ENCODE results near the gene CSPG4. TPM values are rescaled to one million over a fixed set of nuclear protein-coding genes. Genes with fewer than 3 reads are reported as not detected.
"Not testable (repeated sequence)": the region's sequence is repeated elsewhere in the genome, so short reads cannot be mapped to it uniquely, and the experiment has no call there.

Gene CSPG4
- total and polyA plus RNA-seq, 2 donors (not counting 3 experiments of a cell fraction or from before 2014, with no cell fraction given), result not detected

DNA sequence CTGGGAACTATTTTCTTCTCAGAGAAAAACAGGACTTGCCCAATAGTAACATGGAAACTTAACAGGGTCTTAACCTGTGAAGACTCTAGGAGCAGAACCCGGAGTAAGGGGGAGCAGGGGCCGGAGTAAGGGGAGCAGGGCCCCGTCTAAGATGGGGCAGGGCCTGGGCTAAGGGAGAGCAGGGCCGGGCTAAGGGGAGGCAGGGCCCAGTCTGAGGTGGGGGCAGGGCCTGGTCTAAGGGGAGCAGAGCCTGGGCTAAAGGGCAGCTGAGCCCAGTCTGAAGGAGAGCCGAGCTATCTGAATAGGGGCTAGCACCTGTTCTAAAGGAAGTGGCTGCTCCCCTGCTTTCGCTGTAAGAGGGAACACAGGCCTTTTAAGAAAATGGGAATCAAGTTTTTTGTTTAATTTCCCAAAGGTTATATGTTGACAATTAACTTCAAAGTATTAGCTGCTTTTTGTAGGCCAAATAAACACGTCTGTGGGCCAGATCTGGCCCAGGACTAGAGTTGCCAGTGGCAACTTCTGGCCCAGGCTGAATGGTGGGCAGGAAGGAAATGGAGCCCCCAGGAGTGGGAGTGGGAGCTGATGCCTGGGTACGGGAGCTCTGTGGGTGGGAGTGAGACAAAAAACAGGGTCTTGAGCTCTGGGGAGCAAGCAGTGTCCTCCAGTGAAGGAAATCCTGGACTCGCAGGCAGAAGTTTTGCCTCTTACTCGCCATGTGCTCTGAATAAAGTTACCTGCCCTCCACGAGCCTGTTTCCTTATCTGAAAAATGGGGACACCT, 32.5 kb downstream of the CSPG4 start:
- no peak overlapping the region for H3K9ac ChIP-seq (replicated peaks; ENCODE audit: extremely low read depth, insufficient read depth, low read length)
- no peaks in the 10 kb centered on the region for H3K36me3 ChIP-seq (ENCODE audit: control insufficient read depth in 2 of 2, extremely low read depth in 1 of 2, insufficient read depth in 2 of 2, low read length in 2 of 2)
- H2AFZ ChIP-seq (ENCODE audit: low read depth, low read length), result no peak overlapping the region
- BruUV-seq (replicated peaks), result no TSS peak
- no peaks in the 10 kb centered on the region for H3K9me1 ChIP-seq (replicated peaks; ENCODE audit: control insufficient read depth, extremely low read depth, insufficient read depth, low read length)
- H3K4me3 ChIP-seq (replicated peaks in 1 of 3; ENCODE audit: insufficient read depth in 1 of 3, low read depth in 1 of 3, low read length in 3 of 3), result no peak overlapping the region
- no peak for FAIRE-seq
- POLR2A ChIA-PET, result no interaction called here
- no peak for DNase-seq (ENCODE audit: low read depth, low spot score)
- H3K9me3 ChIP-seq (replicated peaks; ENCODE audit: control insufficient read depth, insufficient read depth, low read length), result no peaks in the 10 kb centered on the region
- TF ChIP-seq, protein P1, sequence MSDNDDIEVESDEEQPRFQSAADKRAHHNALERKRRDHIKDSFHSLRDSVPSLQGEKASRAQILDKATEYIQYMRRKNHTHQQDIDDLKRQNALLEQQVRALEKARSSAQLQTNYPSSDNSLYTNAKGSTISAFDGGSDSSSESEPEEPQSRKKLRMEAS (IDR thresholded peaks at IDR 0.05; ENCODE audit: insufficient read depth, insufficient read length), result no peak
- no peak for TF ChIP-seq POLR2AphosphoS5 (IDR thresholded peaks at IDR 0.05; ENCODE audit: insufficient read depth, low read depth, low read length)
- TF ChIP-seq EZH2 (IDR thresholded peaks at IDR 0.05; ENCODE audit: borderline replicate concordance, low read depth, low read length, severe bottlenecking), result no peak
- TF ChIP-seq JUN (IDR thresholded peaks at IDR 0.05; ENCODE audit: borderline replicate concordance, insufficient read depth, insufficient read length, low read depth), result no peak
- no peak for TF ChIP-seq FOS (IDR thresholded peaks at IDR 0.05; ENCODE audit: borderline replicate concordance, insufficient read depth, low read length)
- no peak for TF ChIP-seq MYC (IDR thresholded peaks at IDR 0.05; ENCODE audit: low read depth, low read length)
- no peak for TF ChIP-seq GATA2 (IDR thresholded peaks at IDR 0.05; ENCODE audit: insufficient read depth, insufficient read length, low read depth, low read length)
- no peak for TF ChIP-seq POLR2A (IDR thresholded peaks at IDR 0.05; ENCODE audit: low read depth, low read length)
- TF ChIP-seq, protein P2, sequence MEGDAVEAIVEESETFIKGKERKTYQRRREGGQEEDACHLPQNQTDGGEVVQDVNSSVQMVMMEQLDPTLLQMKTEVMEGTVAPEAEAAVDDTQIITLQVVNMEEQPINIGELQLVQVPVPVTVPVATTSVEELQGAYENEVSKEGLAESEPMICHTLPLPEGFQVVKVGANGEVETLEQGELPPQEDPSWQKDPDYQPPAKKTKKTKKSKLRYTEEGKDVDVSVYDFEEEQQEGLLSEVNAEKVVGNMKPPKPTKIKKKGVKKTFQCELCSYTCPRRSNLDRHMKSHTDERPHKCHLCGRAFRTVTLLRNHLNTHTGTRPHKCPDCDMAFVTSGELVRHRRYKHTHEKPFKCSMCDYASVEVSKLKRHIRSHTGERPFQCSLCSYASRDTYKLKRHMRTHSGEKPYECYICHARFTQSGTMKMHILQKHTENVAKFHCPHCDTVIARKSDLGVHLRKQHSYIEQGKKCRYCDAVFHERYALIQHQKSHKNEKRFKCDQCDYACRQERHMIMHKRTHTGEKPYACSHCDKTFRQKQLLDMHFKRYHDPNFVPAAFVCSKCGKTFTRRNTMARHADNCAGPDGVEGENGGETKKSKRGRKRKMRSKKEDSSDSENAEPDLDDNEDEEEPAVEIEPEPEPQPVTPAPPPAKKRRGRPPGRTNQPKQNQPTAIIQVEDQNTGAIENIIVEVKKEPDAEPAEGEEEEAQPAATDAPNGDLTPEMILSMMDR (IDR thresholded peaks at IDR 0.05; ENCODE audit: extremely low read depth in 1 of 2, insufficient read depth in 1 of 2, low read depth in 1 of 2, low read length in 2 of 2), result no peak
- no peaks in the 10 kb centered on the region for H3K4me1 ChIP-seq (ENCODE audit: control insufficient read depth, extremely low read depth, insufficient read depth, low read length)
- dilution Hi-C loops (cut with MboI; ENCODE audit: extremely low pct_ligation_motif_present, low sequenced_read_pairs) (no loop called here), intact Hi-C loops (cut with micrococcal nuclease) (loop anchor here (5.0 kb wide), 2 partner anchors 103 to 653 kb away; partner anchors contain the start of gene PTPN9)
- no peaks in the 10 kb centered on the region for H4K20me1 ChIP-seq (replicated peaks; ENCODE audit: control insufficient read depth, extremely low read depth, insufficient read depth, low read length)
- H3K27me3 ChIP-seq (ENCODE audit: control insufficient read depth in 2 of 2, insufficient read depth in 2 of 2, low read length in 2 of 2), result peaks cover 6 to 10% of the 10 kb centered on the region in 2 experiments
- no peak overlapping the region for H3K4me2 ChIP-seq (ENCODE audit: insufficient read depth, low read length)
- CTCF ChIA-PET, result interaction anchor here (1.1 to 8.3 kb wide), 8 partner anchors 12 to 651 kb away, joined by 3 to 65 read pairs (median 6); partner anchors contain the start of genes IMP3 and SNX33
- H3K79me2 ChIP-seq (ENCODE audit: control insufficient read depth, insufficient read depth, low read length), result no peaks in the 10 kb centered on the region
- no peak overlapping the region for H3K27ac ChIP-seq (ENCODE audit: insufficient read depth, low read depth, low read length)

DNA sequence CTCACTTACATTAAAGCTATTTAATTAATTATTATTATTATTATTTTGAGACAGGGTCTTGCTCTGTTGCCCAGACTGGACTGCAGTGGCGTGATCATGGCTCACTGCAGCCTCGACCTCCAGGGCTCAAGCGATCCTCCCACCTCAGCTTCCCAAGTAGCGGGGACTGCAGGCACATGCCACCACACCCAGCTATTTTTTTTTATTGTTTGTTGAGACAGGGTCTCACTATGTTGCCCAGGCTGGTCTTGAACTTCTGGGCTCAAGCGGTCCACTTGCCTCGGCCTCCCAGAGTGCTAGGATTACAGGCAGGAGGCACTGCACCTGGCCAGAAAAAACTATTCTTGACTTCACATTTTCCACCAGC, 34.3 kb downstream of the CSPG4 start:
- BruUV-seq (replicated peaks); H4K20me1 ChIP-seq (replicated peaks; ENCODE audit: control insufficient read depth, extremely low read depth, insufficient read depth, low read length); H3K4me2 ChIP-seq (ENCODE audit: insufficient read depth, low read length); H3K79me2 ChIP-seq (ENCODE audit: control insufficient read depth, insufficient read depth, low read length); H3K27me3 ChIP-seq (ENCODE audit: control insufficient read depth in 2 of 2, insufficient read depth in 2 of 2, low read length in 2 of 2); dilution Hi-C loops (cut with MboI; ENCODE audit: extremely low pct_ligation_motif_present, low sequenced_read_pairs); H3K27ac ChIP-seq (ENCODE audit: insufficient read depth, low read depth, low read length); H3K9ac ChIP-seq (replicated peaks; ENCODE audit: extremely low read depth, insufficient read depth, low read length); DNase-seq (ENCODE audit: low read depth, low spot score); intact Hi-C loops (cut with micrococcal nuclease); H3K9me3 ChIP-seq (replicated peaks; ENCODE audit: control insufficient read depth, insufficient read depth, low read length); H3K9me1 ChIP-seq (replicated peaks; ENCODE audit: control insufficient read depth, extremely low read depth, insufficient read depth, low read length); FAIRE-seq; H3K4me1 ChIP-seq (ENCODE audit: control insufficient read depth, extremely low read depth, insufficient read depth, low read length); H2AFZ ChIP-seq (ENCODE audit: low read depth, low read length); H3K4me3 ChIP-seq (replicated peaks in 1 of 3; ENCODE audit: insufficient read depth in 1 of 3, low read depth in 1 of 3, low read length in 3 of 3); POLR2A ChIA-PET; H3K36me3 ChIP-seq (ENCODE audit: control insufficient read depth in 2 of 2, extremely low read depth in 1 of 2, insufficient read depth in 2 of 2, low read length in 2 of 2): not testable (repeated sequence)
- CTCF ChIA-PET, result interaction anchor here (2.5 to 8.3 kb wide), 4 partner anchors 10 to 58 kb away, joined by 9 to 65 read pairs (median 16); partner anchors contain the start of genes IMP3 and SNX33
